ENCODE data around the gene LIPC.

The LIPC gene

DNA sequence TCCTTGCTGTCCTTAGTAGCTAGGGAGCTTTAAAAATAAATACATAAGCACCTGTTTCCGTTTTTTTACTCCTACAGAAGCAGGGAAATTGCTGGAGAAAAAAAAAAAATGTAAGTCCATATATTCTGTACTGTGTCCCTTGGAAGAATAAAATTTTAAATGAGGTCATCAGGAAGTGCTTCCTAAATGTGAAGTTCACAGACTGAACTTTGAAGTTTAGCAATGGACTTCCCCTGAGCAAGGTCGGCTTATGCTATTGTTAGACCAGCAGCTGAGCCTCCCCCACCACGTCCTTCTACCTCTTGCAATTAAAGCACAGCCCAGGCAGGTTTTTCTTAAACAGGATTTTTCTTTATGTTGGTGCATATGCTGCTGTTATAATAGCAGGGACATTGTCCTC, 26.3 kb downstream of the LIPC start:
- DNase-seq (ENCODE audit: low read depth in 2 of 2), result no peak

DNA sequence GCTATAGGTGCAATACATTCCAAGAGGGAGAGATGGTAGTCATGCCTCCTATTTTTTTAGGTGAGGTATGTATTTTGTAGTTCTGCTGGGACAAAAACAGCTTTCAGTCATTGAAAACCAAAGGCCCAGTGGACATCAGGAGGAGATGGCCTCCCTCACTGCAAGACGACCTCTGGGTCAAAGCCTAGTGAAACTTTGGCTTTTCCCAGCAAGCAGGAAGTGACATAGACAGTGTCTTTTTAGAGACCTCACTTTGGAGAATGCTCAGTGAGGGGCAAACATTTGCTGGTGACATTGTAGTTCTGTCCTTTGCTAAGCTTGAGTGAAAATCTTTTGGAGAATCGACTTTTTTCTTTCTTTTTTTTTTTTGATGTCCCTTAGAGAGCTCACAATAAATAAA, 27.3 kb downstream of the LIPC start:
- DNase-seq (ENCODE audit: low read depth in 2 of 2), result no peak

DNA sequence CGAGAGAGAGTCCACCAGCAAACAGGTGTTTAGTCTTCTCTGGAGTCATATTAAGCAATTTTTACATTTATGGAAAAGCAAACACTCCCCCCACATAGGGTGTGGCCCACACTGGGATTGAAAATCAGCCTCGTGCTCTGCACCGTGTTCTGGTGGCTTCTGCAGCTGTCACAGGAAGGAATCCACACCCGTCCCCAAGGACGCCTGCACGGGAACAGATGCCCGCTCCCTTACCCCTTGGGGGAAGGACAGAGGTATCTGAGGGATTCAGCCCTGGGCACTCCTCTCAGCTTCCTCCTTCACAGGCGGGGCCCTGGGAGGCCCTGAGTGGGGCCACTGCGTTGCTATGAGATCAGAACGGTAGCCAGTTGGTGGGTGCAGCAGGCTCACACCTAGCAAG, 27.8 kb downstream of the LIPC start:
- no peak for DNase-seq (ENCODE audit: low read depth in 2 of 2)

DNA sequence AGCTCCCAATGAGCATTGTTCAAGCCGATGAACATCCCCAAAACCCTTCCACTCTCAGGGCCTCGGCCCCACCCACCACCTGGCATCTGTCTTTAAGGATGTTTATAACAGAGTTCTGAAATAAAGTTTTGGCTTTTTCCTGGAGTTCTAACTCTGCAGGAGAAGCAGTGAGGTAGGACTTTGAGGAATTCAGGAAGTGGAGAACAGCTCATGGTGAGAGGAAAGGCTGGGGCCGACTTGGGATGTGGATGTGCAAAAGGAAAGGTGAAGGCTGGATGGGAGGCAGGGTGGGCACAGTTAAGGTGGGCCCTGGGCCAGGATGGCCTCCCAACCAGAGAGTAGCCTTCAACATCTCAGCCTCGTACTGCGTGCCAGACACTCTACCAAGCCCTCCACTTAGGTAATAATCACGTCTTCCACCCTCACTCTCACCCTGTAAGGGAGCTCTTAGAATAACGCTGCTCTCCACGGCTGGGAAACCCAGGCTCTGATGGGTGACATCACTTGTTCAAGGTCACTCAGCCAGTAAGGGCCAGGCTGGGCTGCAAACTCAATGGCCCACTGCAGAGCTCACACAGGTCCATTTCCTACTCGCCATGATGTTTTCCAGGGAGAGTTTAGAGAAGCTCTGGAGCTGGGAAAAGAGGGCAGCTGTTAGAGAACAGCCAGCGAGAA, 28.5 kb downstream of the LIPC start:
- DNase-seq (ENCODE audit: low read depth in 2 of 2), result no peak

DNA sequence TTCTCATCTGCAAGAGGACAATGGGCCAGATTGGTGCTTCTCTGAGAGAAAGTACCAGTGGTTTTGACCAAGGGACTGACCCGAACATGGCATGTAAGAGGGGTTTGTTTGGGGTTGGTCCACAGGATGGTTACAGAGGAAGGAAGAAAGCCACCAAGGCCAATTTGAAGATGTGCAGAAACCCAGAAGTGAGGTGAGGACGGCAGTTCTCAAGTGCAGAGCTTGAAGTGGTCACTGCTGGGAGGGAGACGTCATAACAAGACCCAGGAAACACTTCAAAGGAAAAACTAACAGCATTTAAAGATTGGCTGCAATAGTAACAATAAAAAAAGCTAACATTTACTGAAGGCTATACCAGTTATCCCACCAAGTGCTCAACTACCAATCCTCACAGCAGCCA, 29.1 kb downstream of the LIPC start:
- no peak for DNase-seq (ENCODE audit: low read depth in 2 of 2)

DNA sequence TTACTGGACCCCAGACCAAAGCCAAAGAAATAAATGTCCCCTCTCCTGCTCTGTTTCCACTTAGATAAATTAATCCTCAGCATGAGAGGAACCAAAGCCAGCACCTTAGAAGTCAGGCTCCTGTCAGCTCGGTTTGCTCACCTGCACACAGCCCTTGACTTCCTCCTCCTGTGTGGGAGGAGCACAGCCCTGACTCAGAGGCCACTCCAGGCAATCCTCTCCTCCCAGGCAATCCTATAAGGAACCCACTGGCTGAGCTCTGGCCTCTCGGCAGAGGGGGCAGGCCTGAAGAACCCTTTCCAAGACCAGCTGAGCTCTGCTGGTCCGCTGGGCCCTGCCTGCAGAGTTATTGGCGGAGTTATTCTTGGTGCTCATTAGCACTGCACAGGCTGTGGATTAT, 30.8 kb downstream of the LIPC start:
- DNase-seq (ENCODE audit: low read depth in 2 of 2), result no peak

DNA sequence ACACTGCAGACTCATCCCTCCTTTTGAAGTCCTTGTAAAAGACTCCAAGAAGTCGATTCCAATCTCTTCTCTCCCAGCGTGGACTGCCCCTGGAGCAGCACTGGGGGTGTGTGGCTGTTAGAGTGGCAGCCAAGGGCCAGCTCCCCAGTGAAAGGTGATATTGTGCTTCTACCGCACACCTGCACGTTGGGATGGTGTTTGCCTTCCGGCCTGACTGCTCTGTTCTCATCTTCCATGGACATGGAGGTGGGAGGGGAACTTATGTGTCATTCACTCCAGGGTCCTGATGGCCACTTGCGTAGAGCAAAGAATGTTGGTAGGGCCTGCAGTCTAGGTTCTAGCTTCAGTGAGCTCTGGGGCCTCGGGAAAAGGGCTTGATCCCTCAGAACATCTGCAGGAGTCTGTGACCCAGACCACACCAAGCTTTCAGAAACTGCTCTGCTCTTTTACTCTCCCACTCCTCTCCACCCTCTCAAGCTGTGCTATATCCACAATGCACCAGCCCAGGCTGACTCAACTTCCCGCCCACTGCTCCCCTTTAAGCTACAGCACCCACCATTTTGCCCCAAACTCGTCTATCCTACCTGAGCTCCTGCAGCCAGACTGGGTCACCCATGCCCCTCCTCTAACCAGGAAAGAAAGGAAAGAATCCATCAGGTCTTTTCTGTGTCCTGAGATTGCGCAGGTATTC, 31.3 kb downstream of the LIPC start:
- DNase-seq (ENCODE audit: low read depth in 2 of 2), result no peak

DNA sequence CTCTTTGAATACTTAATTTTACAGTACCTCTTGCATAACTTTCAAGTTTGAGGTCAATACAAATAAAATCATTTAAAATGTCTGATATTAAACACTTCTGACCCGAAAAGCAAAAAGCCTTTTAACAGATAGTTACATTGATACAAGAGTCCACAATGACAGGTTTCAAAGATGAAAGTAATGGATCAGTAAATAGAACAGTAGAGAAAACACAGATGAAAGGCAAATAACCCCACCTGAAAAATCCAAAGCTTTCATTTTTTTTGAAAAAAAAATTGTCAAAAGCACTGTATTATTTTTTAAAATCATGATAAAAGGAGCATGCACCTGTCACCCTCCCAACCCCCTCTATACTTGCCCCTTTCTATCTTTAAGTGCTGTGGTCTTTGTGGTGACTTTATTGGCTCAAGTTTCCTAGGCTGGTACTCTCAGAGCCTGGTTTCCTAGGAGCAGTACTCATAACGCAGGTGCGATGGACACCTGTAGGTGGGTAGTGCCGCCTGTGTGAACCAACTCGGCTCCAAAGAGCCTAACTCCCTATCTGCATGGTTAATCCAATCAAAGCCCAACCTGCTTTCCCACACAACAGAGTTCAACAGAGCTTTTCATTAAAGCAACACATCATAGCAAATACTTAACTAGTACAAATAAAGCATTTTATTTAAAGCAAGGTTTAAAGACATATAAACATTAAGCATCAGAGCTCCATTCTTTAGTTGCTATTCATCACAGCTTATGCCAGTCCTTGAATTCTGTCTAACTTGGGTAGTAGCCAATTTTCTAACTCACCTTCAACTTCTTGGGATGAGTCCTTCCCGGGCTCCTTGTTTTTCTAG, 32.2 kb downstream of the LIPC start:
- DNase-seq (ENCODE audit: low read depth in 2 of 2), result no peak

DNA sequence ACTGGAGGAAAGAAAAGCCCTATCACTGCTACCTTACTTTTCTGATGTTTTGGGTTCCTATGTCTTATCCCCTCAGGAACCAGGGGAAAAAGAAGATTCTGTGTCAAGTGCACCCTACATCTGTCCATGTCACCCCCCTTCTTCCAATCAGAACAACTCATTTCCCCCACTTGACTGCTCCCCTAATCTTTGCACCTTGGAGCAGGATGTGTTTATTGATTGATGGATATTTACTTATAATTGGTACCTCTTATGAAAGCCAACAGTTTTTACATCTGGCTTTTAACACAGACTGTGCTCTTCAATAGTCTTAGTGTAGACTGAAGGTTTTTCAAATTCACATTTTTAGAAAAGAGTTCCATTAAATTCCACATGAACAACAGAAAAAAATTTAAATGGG, 33.3 kb downstream of the LIPC start:
- DNase-seq (ENCODE audit: low read depth in 2 of 2), result no peak

DNA sequence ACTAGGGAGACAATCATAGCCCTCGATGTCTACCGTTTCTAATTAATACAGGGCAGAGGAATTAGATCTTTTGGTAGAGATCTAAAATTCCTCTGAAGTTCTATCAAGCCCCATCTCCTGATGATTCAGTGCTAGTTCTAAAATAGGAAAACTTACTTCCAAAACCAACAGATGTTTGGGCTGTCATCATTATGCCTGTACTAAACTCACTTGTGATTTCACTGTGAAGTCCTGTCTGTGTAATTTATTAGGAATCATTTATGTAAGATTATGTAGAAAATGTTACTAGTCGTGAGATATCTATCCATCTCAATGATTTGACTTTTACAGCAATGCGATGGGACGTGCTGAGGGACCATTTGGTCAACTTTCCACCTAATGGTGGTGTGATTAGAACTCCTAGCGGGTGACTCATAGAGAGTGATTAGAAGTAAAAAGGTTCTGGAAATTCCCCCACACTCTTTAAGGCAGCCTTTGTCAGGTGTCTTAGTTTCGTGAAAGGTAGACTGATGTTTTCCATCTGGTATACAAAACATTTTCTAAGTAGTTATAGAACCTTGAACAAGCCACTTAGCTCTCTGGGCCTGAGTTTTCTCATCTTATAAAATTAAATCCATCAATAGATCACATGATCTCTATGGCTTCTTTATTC, 34.2 kb downstream of the LIPC start:
- no peak for DNase-seq (ENCODE audit: low read depth in 2 of 2)

DNA sequence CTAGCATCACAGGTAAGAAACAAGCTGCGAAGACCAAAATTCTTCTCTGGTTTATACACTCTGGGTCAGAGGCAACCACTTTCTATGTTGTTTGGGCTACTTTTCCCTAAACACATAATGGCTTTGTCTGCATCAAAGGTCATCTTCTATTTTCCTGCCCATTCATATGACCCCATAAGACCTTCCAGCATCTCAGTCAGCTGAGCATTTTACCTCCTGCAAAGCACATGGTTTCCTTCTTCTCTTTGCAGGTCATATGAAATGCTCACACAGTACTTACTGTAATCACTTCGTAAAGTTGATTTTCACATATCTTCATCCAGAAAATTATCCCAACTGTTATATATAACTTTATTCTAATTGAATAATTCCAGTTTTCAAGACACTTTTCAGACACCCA, 34.8 kb downstream of the LIPC start:
- DNase-seq (ENCODE audit: low read depth in 2 of 2), result no peak

DNA sequence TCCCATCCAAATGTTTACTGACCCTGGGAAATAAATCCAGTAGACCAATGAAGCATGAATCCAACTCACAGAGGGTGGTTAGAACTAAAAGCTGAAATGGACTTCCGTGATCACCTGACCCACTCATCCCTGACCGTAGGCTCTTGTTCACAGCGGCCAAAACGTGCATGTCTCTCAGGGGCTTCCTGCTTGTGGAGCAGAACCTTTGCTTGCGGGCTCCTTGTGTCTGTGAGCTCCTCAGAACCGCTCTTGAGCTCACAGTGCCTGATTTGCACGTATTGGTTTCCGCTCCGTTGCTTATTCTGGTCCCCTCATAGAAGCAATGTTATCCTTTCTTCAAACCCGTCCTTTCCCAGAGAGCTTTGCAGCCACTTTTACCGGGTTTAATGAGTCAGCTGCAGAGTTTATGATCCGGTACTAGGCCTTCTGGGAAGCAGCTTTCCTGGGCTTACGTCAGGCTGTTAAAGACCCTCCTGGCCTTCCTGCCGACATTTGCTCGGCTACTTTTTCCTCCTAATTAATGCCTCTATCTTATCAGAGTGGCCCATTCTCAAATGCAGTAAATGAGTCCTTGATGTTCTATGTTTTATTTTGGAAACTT, 35.4 kb downstream of the LIPC start:
- no peak for DNase-seq (ENCODE audit: low read depth in 2 of 2)

DNA sequence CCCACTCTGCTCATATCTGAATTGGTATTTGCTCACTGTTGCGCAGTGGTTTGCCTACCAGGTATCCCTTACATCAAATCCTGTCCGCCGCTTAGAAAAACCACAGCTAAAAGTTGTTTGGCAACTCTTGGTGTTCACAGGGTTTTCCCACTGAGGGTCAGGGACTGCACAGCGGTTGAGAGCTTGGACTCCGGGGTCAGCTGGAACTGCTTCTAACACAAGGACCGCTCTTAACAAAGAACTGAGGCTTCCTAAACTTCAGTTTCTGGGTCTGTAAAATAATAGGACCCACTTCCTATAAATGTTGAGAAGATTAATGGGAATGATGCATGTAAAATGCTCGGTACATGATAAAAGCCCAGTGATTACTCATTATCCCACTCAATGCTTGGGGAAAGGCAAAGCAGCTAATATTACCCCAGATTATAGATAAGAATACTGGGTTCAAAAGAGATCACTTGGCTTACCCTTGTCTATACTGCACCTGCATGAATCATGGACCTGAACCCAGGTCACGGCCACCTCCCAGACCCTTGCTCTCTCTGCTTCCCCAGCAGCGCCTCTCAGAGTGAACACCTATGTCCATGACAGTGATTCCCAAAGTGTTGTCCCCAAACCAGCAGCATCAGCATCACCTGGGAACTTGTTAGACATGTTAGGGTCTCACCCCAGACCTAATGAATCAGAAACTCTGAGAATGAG, 36.1 kb downstream of the LIPC start:
- no peak for DNase-seq (ENCODE audit: low read depth in 2 of 2)

DNA sequence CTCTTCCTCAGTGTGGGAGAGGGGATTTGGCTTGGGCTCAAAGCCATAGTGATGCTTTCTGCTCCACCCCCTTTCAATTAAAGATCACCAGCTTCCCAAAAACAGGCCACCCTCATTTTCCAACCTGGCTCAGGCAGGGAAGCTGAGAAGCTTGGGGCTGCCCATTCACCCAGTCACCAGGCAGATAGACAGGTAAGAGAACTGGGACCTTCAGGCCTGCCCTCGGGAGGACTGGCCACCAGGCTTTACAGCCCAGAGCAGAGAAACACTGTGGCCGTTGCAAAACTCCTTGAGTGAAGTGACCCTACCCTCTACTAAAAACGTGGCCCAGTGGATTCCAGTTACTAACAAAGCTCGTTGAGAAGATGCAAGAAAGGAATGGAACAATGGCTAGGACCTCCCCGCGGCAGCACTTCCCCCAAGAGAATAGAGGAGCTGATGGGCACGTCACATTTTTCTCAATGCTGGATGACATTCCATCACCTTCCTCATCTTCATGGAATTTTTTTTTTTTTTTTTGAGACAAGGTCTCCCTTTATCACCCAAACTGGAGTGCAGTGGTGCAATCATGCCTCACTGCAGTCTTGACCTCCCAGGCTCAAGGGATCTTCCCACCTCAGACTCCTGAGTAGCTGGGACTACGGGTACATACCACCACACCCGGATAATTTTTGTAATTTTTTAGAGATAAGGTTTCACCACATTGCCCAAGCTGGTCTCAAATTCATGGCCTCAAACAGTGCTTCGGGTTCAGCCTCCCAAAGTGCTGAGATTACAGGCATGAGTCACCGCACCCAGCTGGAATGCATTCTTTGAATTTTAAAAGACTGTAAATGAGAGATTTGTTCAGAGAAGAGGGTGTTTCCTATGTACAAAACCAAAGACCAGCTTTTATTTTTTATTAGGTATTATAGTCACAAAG, 37.9 kb downstream of the LIPC start:
- DNase-seq (ENCODE audit: low read depth in 2 of 2), result no peak

DNA sequence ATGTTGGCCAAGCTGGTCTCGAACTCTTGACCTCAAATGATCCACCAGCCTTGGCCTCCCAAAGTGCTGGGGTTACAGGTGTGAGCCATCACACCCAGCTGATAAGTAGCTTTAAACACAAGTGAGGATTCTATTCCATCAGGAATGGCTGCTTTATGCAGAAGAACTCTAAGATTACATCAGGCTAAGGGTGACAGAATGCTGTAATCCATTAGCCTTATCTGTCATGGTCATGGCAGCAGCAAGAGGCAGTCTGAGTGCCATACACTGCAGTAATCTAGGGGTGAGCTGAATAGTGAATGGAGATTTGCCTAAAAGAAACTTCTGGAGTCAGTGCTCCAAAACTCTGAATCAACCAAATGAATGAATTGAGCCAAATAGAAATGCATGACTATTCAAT, 39.6 kb downstream of the LIPC start:
- DNase-seq (ENCODE audit: low read depth in 2 of 2), result no peak

DNA sequence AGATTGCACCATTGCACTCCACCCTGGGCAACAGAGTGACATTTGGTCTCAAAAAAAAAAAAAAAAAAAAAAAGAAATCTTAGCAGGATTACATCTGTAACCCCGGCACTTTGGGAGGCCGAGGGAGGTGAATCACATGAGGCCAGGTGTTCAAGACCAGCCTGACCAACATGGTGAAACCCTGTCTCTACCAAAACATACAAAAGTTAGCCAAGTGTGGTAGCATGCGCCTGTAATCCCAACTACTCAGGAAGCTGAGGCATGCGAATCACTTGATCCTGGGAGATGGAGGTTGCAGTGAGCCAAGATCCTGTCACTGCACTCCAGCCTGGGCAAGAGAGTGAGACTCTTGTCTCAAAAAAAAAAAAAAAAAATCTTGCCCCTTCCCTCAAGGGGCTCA, 40.4 kb downstream of the LIPC start:
- DNase-seq (ENCODE audit: low read depth in 2 of 2), result no peak

DNA sequence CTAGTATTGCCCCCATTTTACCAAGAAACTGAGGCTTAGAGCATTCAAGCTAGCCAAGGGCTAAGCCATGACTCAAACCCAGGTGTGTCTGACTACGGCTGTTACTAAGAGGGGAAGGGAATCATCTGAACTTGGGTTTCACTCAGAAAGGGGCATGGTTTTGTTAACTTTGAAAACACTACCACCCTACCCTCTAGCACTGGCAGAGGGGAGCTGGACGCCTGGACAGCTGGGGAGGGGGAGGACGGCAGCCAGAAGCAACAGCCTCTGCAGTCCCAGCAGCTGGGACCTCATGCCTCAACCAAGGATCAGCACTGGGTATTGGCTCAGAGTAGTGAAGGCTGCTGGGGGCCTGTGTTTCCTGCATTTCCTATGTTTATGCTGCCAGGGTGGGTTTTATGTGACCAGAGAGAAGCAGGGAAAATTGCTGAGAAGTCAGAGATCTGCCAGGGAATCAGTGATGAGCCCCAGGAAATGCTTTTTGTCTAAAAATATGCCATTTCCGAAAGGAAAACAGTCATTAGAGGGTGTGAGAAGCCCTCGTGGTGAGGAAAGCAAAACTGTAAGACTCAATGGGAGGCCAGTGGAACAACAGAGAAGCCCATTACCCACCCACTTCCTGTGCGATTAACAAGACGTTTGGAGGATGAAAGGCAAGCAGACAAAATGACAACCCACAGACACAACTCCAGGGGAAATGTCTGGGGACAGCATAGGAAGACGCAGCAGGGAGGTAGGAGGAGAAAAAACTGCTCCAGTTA, 41.2 kb downstream of the LIPC start:
- DNase-seq (ENCODE audit: low read depth in 2 of 2), result no peak

DNA sequence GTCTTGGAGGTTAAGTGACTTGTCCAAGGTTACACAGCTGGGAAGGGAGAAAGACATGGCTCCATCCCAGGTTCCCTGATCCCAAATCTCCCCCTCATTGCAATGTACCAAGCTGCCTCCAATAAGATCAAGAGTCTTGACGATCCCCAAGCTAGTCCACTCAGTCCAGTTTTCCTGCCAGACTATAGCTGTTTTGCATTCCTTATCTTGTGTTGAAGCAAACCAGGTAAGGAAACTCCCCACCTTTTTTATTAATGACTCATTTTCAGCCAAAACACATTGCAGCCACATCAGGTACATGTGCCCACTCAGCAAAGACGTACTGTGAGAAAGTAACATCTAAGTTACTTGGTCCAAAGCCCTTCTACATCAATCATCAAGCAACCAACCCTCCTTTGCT, 41.9 kb downstream of the LIPC start:
- DNase-seq (ENCODE audit: low read depth in 2 of 2), result no peak

DNA sequence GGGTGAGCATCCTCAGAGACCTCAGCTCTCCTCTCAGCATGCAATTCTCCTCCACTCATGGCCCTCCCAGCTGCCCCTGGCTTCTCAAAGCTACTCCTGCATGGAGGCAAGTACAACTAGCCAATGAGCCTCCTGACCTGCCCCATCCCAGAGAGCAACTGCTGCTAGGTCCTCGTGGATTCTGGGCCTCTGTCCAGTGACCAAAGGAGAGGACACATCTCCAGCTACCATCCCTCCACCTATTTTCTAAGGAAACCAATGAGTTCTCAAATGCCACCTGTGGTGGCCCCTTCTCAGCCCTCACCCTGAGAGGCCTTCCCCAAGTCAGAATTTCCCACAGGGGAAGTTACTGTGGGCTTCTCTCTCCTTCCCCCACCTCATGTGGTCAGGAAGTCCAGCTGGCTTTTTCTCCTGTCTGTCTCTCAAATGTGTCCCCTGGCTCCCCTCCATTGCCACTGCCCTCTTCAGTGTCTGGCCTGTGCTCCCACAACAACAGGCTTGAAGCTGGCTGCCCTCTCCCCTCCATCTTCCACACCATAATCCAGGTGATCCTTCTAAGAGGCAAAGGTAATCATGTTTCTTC, 43.0 kb downstream of the LIPC start:
- DNase-seq (ENCODE audit: low read depth in 2 of 2), result no peak
